ENCODE measurements around the gene SCUBE3.

Gene SCUBE3

GRCh38 chr6:35181933-35182612 lies 31.7 kb upstream of the SCUBE3 start:
- no peak for DNase-seq

- DNase-seq, result no peak
These were observed 30.5 kb upstream of the SCUBE3 start for GRCh38 chr6:35183281-35183680.

- DNase-seq, result no peak
These were observed 29.8 kb upstream of the SCUBE3 start for GRCh38 chr6:35183935-35184334.

- no peak for DNase-seq
These were observed 29.0 kb upstream of the SCUBE3 start for GRCh38 chr6:35184580-35185301.

GRCh38 chr6:35185302-35185681 lies 28.5 kb upstream of the SCUBE3 start:
- DNase-seq, result no peak

GRCh38 chr6:35185971-35186370 lies 27.8 kb upstream of the SCUBE3 start:
- no peak for DNase-seq

- no peak for DNase-seq
These were observed 27.2 kb upstream of the SCUBE3 start for GRCh38 chr6:35186571-35186970.

- no peak for DNase-seq
These were observed 24.9 kb upstream of the SCUBE3 start for GRCh38 chr6:35188886-35189285.

- no peak for DNase-seq
These were observed 23.4 kb upstream of the SCUBE3 start for GRCh38 chr6:35190306-35190705.

GRCh38 chr6:35191889-35192288 lies 21.9 kb upstream of the SCUBE3 start:
- peak; percentile 35 for DNase-seq

GRCh38 chr6:35192301-35192860 lies 21.4 kb upstream of the SCUBE3 start:
- no peak for DNase-seq

- DNase-seq, result no peak
These were observed 19.4 kb upstream of the SCUBE3 start for GRCh38 chr6:35194390-35194789.

GRCh38 chr6:35195120-35195780 lies 18.5 kb upstream of the SCUBE3 start:
- no peak for DNase-seq

- no peak for DNase-seq
These were observed 16.6 kb upstream of the SCUBE3 start for GRCh38 chr6:35197196-35197595.

GRCh38 chr6:35199866-35200265 lies 13.9 kb upstream of the SCUBE3 start:
- DNase-seq, result no peak

GRCh38 chr6:35202066-35202546 lies 11.7 kb upstream of the SCUBE3 start:
- DNase-seq, result no peak

- DNase-seq, result no peak
These were observed 10.5 kb upstream of the SCUBE3 start for GRCh38 chr6:35203152-35203670.

- DNase-seq, result no peak
These were observed 10.1 kb upstream of the SCUBE3 start for GRCh38 chr6:35203680-35204079.

GRCh38 chr6:35206346-35206745 lies 7.4 kb upstream of the SCUBE3 start:
- DNase-seq, result no peak

- no peak for DNase-seq
These were observed 5.3 kb upstream of the SCUBE3 start for GRCh38 chr6:35208419-35208818.

GRCh38 chr6:35209081-35209480 lies 4.7 kb upstream of the SCUBE3 start:
- no peak for DNase-seq

GRCh38 chr6:35209622-35210247 lies 4.0 kb upstream of the SCUBE3 start:
- DNase-seq, result no peak

GRCh38 chr6:35213298-35213791 lies 411 bp upstream of the SCUBE3 start:
- no peak for DNase-seq

All from CD4-positive, alpha-beta T cell treated with Interleukin-10 for 1 hour (primary cell).